Nephron (organoid): ENCODE data around the gene URAD.

ENCODE experiments used
- H3K27ac Mint-ChIP-seq, 3 experiments: 2 replicates each; pipeline ENCODE4 v1.8.0; 2020; ENCODE audit warnings: mixed read lengths in 3 of 3, mild to moderate bottlenecking in 2 of 3, moderate library complexity in 1 of 3
- H3K27me3 Mint-ChIP-seq: 2 replicates; pipeline ENCODE4 v1.8.0; 2021; ENCODE audit warnings: low read depth, mild to moderate bottlenecking, moderate library complexity, mixed read lengths
- H3K36me3 Mint-ChIP-seq: 2 replicates; pipeline ENCODE4 v1.8.0; 2020; ENCODE audit warnings: low read depth, mixed read lengths
- H3K4me1 Mint-ChIP-seq: 2 replicates; pipeline ENCODE4 v1.8.0; 2020; ENCODE audit warnings: mixed read lengths
- H3K4me3 Mint-ChIP-seq, 3 experiments: 2 replicates each; pipeline ENCODE4 v1.8.0; 2020; ENCODE audit warnings: mild to moderate bottlenecking in 3 of 3, mixed read lengths in 3 of 3, moderate library complexity in 2 of 3
- H3K9me3 Mint-ChIP-seq: 2 replicates; pipeline ENCODE4 v1.8.0; 2020; ENCODE audit warnings: mixed read lengths
- CTCF ChIP-seq, 3 experiments: fragments of 200-600 bp; sonication (generic); IDR thresholded peaks; one replicate each; pipeline ENCODE4 v1.5.0; 2021; ENCODE audit warnings: antibody characterized with exemption in 3 of 3; ENCODE audit not compliant: unreplicated experiment in 3 of 3

The URAD gene

GRCh38 chr13:27991881-27992280 lies 3.4 kb upstream of the URAD start:
- no peak for TF ChIP-seq CTCF (IDR thresholded peaks at IDR 0.05; ENCODE audit: unreplicated experiment in 3 of 3)
- Mint-ChIP-seq H3K9me3 (no peaks in the 10 kb centered on the region), H3K36me3 (no peaks in the 10 kb centered on the region), H3K4me3 (no peak overlapping the region), H3K4me1 (no peaks in the 10 kb centered on the region), H3K27me3 (peaks cover 51% of the 10 kb centered on the region), H3K27ac (no peak overlapping the region)

- H3K27ac Mint-ChIP-seq = no peak overlapping the region
- peaks cover 88% of the 10 kb centered on the region for H3K27me3 Mint-ChIP-seq
Observed at GRCh38 chr13:27985600-27985999, 2.9 kb downstream of the URAD start.

GRCh38 chr13:27982361-27982760 lies 6.1 kb downstream of the URAD start:
- TF ChIP-seq CTCF (IDR thresholded peaks at IDR 0.05; ENCODE audit: unreplicated experiment in 3 of 3) = no peak
- H3K4me3 Mint-ChIP-seq = no peak overlapping the region
- no peaks in the 10 kb centered on the region for H3K9me3 Mint-ChIP-seq
- H3K27ac Mint-ChIP-seq = no peak overlapping the region
- peaks cover 88% of the 10 kb centered on the region for H3K27me3 Mint-ChIP-seq
- no peaks in the 10 kb centered on the region for H3K36me3 Mint-ChIP-seq
- peaks cover 8% of the 10 kb centered on the region for H3K4me1 Mint-ChIP-seq

More at GRCh38 chr13:27985600-27985999, 2.9 kb downstream of the URAD start:
- TF ChIP-seq CTCF (IDR thresholded peaks at IDR 0.05; ENCODE audit: unreplicated experiment in 3 of 3) = no peak
- no peak overlapping the region for H3K4me3 Mint-ChIP-seq
- H3K4me1 Mint-ChIP-seq = peaks cover 4% of the 10 kb centered on the region
- H3K36me3 Mint-ChIP-seq = no peaks in the 10 kb centered on the region
- no peaks in the 10 kb centered on the region for H3K9me3 Mint-ChIP-seq

- no peaks in the 10 kb centered on the region for H3K9me3 Mint-ChIP-seq
- H3K4me1 Mint-ChIP-seq = peaks cover 9% of the 10 kb centered on the region
- H3K27ac Mint-ChIP-seq = no peak overlapping the region
- H3K27me3 Mint-ChIP-seq = peaks cover 88% of the 10 kb centered on the region
- no peak for TF ChIP-seq CTCF (IDR thresholded peaks at IDR 0.05; ENCODE audit: unreplicated experiment in 3 of 3)
- H3K4me3 Mint-ChIP-seq = peak overlapping the region in 2 of 3 experiments; percentile 27 to 50
- H3K36me3 Mint-ChIP-seq = no peaks in the 10 kb centered on the region
Observed at GRCh38 chr13:27981006-27981708, 7.3 kb downstream of the URAD start.

GRCh38 chr13:27980280-27980998 lies 8.1 kb downstream of the URAD start:
- Mint-ChIP-seq H3K36me3 (no peaks in the 10 kb centered on the region), H3K27ac (no peak overlapping the region), H3K4me1 (peaks cover 9% of the 10 kb centered on the region), H3K4me3 (peak overlapping the region in 2 of 3 experiments; percentile 27 to 54), H3K9me3 (no peaks in the 10 kb centered on the region), H3K27me3 (peaks cover 89% of the 10 kb centered on the region)
- TF ChIP-seq CTCF (IDR thresholded peaks at IDR 0.05; ENCODE audit: unreplicated experiment in 3 of 3) = no peak
